Umbilical cord (tissue), 2 donors: ENCODE measurements around the gene PLP1. TPM values are rescaled to one million over a fixed set of nuclear protein-coding genes. Genes with fewer than 3 reads are reported as not detected.

Experiments
- DNase-seq: peaks from one replicate; pipeline ENCODE4 v3.0.0-alpha.2; 2015; ENCODE audit warnings: low spot score
- total RNA-seq: library from RNA; depleted of rRNA; stranded (reverse); fragments of >200 nt; gene quantifications from one replicate; pipeline ENCODE4 v1.2.3, GENCODE V29; 2014; ENCODE audit warnings: low replicate concordance; ENCODE audit not compliant: insufficient read depth

PLP1 gene
- total RNA-seq, 1 donor from 2014 or later: 19.0 TPM

- DNase-seq: no peak
These were observed 54.2 kb downstream of the PLP1 start for GRCh38 chrX:103830848-103831247.

GRCh38 chrX:103831342-103831802, 54.7 kb downstream of the PLP1 start:
- no peak for DNase-seq

DNA sequence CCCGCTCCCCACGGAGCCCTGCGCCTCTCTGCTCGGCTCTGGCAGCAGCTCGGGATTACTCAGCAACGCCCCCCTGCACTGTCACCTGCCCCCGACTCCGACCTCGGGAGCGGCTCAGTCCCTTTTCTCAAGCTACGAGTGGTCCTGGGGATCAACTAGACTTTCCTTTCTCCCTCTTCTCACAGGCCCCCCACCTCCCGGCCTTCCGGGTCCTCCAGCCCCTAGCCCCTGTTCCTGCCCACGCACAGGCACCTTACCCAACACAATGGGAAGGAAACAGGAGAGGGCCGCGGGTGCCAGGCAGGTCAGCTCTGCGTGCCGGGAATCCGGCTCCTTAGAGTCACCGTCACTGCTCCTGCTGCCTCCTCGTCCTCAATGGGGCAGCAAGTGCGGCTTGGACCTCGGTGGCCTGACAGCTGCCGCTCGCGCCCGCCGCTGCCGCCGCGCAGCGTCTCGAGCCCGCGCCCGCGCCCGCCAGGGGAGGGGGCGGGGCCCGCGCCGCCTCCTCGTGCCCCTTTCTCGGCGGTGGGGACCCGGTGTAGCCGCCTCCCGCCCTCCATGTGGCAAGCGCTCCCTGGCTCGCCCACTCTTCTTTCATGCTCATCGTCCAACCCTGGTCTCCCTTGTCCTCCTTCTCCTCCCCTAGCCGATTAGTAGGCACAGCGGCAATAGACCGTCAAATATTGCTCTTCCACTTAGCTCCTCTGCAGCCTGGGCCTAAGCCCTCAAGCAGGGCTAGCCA, 55.3 kb downstream of the PLP1 start, which contains the start of gene RAB9B:
TSS of gene RAB9B (minus strand) at position 455 of the 742 bp plus-strand sequence. CDS start 6,473 bp downstream, outside the sequence.
- DNase-seq: peak; percentile 32

GRCh38 chrX:103839404-103839803, 62.8 kb downstream of the PLP1 start:
- DNase-seq: no peak

Other genes with a start within 250 kb of the PLP1 start
- gene TCEAL4, start 191.3 kb upstream of the PLP1 start, total RNA-seq: 134 TPM
- gene TCEAL3, start 168.9 kb upstream of the PLP1 start, total RNA-seq: 61.4 TPM
- 63.6 TPM for gene TCEAL1, start 147.9 kb upstream of the PLP1 start, total RNA-seq
- gene MORF4L2, start 90.1 kb upstream of the PLP1 start, total RNA-seq: 942 TPM
- not detected for gene TMEM31, start 65.9 kb upstream of the PLP1 start, total RNA-seq
- 32.7 TPM for gene RAB9B, start 55.4 kb downstream of the PLP1 start, total RNA-seq
- gene TMSB15B, start 185.8 kb downstream of the PLP1 start, total RNA-seq: 3.9 TPM
- gene H2BW1, start 236.9 kb downstream of the PLP1 start, total RNA-seq: not detected